ENCODE data around the gene PRKAR1B.

Gene PRKAR1B

DNA sequence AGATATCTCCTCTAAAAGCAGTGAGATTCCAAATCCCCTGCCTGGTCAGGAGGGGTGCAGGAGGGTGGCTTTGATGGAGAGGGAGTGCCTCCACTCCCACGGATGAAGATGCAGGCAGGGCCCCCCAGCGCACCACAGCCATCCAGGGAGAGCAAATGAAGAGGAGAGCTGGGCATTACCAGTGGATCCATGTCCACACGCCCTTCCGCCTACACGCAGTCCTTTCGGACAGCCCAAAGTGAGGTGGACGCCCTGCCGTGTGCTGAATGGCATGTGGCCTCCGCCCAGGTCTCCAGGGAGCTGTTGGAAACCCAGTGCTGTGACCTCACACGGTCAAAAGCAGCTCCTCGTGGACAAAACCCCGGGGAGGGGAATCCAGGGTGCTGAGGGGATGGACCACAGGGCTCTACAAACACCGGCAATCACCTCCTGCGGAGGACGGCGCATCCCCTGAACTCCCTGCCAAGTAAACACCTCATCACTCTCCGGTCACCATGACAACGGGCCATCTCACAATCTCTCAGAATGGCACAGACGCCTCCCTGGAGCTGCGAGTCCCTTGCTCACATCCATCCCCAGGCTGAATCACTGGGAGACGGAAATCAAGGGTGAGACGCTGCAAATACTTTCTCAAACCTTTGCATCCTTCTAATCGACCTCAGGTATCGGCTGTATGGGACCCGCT is 35.6 kb downstream of the PRKAR1B start:
- DNase-seq = no peak

DNA sequence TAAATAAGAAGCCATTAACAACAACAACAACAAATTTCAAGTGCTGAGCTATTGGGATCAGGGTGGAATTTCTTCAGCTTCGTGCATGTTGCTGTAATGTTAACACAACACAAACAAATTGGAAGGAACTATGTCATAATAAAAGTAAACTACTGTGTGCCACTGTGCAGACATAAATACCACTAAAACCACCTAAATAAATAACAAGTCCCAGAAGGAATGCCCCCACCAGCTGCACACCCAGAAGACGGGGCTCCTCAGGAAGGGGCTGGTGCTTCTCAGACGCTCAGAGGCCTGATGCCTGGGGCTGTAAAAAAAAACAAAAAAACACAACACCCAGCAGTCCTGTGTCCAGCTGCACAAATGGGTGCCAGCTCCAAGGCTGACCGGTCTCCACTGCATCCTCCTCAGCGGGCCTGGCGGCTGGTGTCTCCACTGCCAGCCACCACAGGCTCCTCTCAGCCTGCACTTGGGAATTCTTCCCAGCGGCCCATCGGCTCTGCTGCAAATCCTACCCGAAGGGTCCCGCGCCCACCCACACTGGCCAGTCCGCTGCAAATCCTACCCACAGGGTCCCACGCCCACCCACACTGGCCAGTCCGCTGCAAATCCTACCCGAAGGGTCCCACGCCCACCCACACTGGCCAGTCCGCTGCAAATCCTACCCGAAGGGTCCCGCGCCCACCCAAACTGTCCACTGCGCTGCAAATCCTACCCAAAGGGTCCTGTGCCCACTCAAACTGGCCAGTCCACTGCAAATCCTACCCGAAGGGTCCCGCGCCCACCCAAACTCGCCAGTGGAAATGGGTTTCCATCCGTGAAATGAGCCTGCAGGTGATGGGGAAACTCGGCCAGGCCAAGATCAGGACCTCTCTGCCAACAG is 36.4 kb downstream of the PRKAR1B start:
- no peak for DNase-seq

DNA sequence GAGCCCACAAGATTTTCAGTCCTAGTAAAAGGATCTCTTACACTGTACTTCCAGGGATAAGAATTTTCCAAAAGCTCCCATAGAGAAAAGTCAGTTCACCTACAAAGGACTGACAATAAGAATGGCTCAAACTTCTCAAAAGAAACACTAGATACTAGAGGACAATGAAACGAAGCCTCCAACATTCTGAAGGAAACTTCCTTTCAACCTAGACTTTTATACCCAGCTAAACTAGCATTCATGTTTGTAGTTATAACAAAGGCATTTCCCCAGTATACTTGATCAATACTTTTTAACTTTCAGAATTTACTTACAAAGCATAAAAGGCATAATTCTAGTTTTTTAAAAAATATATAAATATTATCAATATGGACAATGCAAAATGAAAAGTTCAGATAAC is 41.5 kb downstream of the PRKAR1B start:
- DNase-seq = no peak

DNA sequence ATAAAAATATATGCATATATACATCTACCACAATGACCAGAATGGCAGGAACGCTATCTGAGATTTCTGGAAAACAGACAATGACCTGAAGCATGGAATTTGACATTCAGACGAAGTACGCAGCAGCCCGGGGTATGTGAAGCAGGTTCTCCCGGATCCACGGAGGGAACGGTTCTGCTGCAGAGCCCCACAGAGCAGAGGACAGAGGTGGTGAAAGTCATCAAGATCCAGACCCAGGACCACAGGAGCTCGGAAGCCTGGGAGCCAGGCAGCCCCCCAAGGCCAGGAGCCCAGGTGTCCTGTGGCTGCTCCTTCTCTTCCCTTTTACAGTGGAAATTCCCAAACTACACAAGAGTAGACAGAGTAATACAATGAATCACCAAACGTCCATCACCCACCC is 42.7 kb downstream of the PRKAR1B start:
- no peak for DNase-seq

DNA sequence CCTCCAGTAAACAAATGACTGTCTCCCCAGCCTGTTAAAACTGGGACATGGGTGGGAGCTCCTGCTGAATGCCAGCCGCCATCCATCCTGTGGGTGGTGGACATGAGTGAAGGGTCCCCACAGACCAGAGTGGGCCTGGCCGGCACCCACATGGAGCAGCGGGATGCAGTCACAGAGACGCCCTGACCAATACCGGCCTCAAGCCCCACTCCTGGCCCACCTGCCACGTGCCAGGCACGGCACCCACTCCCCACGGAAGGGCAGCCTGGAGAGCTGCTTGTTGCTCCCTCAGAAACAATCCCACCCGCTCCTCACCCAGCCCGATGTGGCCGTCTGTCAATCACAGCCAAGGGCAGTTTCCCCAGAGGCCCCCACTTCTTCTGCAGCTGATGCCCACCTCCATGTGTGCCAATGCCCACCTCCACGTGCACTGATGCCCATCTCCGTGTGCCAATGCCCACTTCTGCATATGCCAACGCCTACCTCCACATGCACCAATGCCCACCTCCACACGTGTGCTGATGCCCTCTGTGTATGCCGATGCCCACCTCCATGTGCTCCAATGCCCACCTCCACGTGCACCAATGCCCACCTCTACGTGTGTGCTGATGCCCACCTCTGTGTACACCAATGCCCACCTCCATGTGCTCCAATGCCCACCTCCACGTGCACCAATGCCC is 43.4 kb downstream of the PRKAR1B start:
- no peak for DNase-seq

DNA sequence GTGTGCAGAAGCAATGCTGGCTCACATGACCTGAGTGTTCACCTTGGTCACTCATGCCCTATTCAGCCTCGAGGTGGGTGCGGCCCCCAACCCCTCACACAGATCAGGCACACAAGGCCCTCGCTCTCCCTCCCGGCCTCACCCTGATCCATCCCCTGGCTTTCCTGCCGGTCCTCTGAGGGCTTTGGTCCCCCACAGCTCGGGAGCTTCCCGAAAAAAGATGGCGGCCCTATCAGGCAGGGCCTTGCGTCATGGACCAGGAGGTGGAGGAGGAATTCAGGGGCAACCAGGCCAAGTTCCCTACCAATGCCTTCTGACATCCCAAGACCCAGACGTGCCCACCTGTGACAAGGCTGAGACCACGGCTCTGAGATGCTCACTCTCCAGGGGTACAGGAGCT is 44.3 kb downstream of the PRKAR1B start:
- DNase-seq = no peak

DNA sequence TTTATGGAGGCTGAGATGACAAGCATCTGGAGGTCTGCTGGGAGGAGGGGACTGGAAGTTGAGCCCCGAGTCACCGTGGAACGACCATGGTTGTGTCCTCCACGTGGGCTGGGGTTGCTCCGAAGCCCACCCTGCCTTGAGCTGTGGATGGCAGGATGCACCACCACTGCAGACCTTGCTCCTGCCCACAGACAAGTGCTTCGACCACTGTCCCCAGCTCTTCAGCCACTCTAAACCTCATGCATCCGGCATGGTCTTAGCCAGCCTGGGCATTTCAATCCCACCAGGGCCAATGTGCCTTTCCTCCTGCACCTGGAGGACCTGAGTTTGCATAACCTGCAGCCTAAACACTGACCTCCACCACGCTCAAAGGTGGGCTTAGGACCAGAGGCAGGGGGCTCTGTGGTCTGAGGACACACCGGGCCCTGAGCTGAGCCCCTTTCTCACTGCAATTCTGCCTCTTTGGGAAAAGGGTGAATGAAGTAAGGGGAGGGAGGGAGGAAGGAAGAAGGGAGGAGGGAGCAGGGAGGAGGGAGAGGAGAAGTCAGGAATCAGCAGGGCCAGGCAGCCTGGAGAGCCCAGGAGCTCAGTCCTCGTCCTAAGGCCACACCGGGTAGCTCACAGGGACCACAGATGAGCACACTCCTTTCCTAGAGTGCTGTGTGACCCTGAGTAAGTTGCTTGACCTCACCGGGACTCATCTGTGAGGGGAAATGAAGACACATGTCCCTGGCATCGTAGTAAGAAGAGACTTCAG is 45.4 kb downstream of the PRKAR1B start:
- no peak for DNase-seq

DNA sequence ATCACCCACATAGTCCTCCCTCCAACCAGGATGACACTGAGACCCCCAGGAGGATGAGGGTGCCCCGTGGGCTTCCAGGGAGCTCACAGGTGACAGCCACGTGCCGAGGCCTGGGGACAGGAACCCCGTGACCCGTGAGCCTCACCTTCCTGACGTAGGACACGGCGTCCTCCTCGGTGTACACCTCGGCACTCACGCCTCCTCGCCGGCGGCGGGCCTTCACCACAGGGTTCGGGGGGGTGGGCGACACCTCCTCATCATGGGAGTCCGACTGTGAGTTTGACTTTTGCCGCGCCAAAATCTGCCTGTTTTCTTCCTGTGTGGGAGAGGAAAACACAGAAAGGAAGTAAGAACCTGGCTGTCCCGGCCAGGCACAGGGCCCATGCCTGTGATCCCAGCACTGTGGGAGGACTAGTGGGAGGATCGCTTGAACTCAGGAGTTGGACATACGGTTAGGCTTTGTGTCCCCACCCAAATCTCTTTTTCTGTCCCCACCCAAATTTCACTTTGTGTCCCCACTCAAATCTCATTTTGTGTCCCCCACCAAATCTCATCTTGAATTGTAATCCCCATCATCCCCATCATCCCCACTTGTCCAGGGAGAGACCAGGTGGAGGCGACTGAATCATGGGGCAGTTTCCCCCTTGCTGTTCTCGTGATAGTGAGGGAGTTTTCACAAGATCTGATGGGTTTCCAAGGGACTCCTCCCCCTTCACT is 46.5 kb downstream of the PRKAR1B start:
- DNase-seq = no peak

DNA sequence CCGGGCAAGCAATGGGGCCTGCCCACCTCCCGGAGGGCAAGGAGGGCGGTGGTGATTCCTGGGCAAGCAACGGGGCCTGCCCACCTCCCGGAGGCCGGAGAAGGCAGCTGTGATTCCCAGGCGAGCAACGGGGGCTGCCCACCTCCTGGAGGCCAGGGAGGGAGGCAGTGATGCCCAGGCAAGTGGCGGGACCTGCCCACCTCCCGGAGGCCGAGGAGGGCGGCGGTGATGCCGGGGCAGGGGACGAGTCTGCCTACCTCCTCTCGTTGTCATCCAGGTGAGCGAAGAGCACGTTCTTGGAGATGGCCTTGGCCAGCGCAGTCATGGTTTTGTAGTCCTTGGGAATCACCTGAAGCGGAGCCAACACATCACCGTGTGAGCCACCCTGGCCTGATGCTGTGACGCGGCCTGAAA is 50.1 kb downstream of the PRKAR1B start:
- DNase-seq = no peak

DNA sequence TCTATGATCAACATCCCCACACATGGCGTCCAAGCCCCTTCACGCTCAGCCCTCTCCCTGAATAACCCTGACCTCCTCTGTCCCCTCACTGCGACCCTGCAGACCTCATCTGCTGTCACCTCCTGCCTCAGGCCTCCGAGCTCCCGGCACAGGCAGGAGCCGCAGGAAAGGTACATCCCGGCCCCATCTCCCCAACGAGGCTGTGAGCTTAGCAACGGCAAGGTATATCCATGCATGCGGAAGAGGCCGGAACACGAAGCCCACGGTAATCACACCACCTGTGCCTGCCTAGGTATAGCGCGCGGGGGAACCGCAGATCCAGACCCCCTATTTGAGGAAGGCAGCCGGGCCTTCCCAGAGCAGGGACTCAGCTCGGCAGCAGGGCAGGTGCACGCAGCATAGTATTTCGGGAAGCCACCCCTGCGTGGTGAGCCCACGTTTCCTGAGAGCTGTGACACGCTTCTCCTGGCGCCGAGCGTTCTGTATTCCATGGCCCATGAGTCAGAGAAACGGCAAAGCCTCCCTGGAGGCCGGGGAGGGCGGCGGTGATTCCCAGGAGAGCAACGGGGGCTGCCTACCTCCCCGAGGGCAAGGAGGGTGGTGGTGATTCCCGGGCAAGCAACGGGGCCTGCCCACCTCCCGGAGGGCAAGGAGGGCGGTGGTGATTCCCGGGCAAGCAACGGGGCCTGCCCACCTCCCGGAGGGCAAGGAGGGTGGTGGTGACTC is 50.7 kb downstream of the PRKAR1B start:
- no peak for DNase-seq

DNA sequence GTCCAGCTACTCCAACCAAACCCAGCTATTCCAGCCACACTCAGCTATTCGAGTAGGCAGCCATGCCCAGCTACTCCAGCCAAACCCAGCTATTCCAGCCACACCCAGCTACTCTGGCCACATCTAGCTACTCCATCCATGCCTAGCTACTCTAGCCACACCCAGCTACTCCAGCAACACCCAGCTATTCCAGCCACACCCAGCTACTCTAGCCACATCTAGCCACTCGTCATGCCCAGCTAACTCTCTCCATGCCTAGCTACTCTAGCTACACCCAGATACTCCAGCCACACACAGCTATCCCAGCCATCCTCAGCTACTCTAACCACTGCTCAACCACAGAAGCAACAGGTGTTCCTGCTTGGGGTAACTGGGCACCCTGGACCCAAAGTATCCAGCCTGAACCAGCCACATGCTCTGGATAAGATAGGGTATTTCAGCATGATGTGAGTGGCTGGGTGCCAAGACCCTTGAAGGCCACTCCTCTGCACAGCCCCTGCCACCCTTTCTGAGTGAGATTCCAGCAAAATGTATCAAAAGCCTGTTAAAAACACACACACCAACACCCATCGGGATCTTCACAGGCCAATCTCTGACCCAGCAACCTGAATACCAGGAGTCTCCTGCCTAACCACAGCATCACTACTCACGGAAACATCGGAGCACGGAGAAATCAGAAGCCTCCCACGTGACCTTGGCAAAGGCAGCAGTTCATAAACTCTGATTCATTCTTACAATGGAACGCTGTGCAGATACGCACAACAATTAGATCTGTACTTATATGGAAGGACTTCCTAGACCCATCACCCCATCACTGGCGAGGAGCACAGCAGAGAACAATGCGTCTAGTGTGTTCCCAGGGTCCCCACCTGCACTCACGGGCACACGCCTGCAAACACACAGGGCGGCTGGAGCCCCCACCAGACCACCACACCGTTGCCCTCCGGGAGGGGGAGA is 52.3 kb downstream of the PRKAR1B start:
- no peak for DNase-seq

DNA sequence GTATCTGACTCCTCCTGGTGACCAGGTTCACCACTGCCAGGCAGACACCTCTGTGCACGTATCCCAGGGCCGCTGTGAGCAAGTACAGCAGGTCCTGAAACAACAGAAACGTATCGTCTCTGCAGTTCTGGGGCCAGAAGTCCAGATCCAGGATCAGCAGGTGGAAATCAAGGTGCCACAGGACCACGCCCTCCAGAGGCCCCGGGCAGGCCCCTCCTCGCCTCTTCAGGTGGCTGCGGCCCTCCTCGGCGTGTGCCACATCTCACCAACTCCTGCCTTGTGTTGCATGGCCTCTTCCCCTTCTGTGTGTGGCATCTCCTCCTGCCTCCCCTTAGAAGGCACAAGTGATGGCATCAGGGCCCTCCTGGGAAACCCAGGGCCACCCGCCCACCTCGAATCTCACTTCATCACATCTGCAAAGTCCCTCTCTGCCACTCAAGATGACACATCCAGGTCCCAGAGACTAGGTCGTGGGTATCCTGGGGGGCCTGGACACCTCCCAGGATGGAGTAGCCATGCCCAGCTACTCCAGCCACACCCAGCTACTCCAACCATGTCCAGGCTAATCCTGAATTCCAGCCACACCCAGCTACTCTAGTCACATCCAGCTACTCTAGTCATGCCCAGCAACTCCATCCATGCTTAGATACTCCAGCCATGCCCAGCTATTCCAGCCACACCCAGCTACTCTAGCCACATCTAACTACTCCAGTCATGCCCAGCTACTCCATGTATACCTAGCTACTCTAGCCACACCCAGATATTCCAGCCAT is 53.2 kb downstream of the PRKAR1B start:
- no peak for DNase-seq

DNA sequence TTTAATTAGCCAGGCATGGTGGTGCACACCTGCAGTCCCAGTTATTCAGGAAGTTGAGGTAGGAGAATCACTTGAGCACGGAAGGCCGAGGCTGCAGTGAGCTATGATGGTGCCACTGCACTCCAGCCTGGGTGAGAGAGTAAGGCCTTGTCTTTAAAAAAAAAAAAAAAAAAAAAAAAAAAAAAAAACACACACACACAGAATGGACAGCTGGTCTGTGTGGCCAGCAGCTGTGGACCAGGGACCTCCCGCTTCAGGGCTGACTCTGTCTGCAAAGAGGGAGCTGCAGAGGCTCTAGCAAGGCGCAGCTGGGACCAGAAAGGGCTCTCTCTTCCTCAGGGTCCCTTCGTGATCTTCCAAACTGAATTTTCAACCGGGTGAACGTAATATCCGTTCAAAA is 54.2 kb downstream of the PRKAR1B start:
- no peak for DNase-seq

DNA sequence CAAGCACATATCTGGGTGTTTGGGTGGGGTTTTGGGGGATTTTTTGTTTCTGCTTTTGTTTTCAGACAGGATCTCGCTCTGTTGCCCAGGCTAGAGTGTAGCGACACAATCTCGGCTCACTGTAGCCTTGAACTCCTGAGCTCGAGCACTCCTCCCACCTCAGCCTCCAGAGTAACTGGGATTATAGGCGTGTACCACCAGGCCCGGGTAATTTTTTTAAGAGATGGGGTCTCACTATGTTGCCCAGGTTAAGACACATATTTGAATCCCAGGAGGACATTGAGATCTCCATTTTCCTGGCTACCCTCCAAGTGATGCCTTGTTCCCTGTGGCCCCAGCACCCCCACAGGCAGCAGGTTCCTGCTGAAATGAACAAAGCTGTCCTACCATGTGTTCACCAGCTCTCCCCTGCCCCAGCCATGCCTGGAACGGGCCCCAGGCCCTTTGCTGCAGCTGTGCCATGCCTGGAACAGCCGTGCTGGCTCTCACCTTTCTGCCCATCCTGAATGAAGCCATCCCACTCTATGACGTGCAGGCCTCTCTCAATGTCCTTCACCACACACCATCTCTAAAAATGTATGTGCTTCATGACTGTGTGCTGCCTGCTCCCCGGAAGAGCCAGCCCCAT is 55.6 kb downstream of the PRKAR1B start:
- DNase-seq = no peak

DNA sequence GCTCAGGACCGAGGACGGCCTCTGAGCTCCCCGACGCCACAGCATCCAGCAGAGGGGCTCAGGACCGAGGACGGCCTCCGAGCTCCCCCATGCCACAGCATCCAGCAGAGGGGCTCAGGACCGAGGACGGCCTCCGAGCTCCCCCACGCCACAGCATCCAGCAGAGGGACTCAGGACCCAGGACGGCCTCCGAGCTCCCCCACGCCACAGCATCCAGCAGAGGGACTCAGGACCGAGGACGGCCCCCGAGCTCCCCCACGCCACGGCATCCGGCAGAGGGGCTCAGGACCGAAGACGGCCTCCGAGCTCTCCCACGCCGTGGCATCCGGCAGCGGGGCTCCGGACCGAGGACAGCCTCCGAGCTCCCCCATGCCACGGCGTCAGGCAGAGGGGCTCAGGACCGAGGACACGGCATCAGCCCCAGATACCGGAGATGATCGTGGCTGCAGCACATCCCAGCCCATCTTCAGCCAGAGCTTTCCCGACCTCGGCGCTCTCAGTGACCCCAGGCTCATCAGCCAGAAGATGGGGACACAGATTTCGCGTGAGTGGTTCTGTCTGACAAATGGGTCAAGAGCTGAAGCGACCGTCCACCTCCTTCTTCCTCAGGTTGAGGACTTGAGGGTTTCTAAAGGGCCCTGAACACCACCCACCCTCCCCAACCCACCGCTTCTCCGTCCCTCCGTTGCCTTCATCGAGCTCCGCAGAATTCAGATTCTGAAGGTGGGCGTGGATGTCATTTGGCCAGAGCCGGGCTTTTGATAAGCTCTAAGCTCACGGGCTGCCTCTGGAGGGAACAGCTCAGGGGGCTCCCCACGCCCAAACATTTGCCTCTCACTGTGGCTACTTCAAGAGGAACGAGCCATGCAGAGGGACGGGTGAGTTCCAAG is 56.3 kb downstream of the PRKAR1B start:
- no peak for DNase-seq

DNA sequence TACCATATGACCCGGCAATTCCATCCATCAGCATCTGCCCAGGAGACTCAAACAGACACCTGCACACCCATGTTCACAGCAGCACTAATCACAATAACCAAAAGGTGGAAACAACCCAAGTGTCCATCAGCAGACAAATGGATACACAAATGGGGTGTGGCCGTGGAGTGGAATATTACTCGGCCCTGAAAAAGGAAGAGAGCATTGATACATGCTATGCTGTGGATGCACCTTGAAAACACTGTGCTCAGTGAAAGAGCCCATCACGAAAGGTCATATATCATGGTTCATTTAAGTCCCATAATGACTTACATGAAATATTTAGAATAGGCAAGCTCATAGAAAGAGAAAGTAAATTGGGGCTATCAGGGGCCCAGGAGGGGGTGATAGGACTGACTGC is 58.1 kb downstream of the PRKAR1B start:
- DNase-seq = no peak

DNA sequence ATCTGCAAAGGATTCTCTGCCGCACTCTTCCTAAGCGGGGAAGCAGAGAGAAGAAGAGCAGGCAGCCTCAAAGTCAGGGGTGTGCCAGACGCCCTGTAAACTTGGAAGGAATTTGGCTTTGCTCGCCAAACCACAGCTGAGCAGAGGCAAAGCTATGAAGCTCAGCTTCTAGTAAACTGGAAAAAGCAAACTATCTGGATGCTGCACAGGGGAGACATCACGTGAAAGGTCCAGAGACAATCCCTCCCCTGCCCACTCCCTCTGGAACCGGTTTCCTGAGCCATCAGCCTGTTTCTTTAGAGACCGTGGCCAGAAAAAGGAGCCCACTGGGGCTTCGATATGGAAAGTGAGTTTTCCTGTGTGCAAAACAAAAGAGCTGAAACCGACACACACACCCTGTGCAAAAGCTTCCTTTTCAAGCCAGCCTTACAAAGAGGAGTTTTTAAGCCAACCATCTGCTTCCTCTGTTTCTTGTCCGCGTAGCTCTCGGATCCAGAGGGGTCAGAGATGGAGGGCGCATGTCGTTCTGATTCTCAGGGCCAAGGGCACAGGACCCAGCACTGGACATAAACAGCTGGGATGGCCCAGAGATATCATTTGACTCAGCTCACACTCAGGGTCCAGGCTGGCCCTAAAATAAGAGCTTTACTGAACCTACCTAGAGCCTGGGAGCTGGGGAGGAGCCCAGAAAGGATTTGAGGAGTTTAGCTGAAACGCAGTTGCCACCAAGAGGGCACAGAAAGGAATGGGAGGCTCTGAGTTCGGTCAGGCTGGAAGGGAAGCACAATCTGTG is 58.7 kb downstream of the PRKAR1B start:
- DNase-seq = no peak
